K562 (cell line): ENCODE results near the gene A4GNT. TPM values are rescaled to one million over a fixed set of nuclear protein-coding genes. Genes with fewer than 3 reads are reported as not detected.

ENCODE experiments used
- ATAC-seq: fragments of 200-7000 bp; cut with Tn5 transposase; 3 replicates; pipeline ENCODE4 v1.9.1; 2020; ENCODE audit warnings: moderate library complexity
- BruUV-seq: library from RNA; stranded (reverse); fragments of 400-500 nt; replicated peaks from 2 replicates; lab custom pipeline; 2021; lab: Mats Ljungman, UMichigan
- CTCF ChIA-PET: fragments of 300-600 bp; formaldehyde crosslinking; extraction: SDS; loops from one replicate; lab custom pipeline; 2021; ENCODE audit warnings: low intra/inter-chr PET ratio; lab: Yijun Ruan, JAX
- POLR2A ChIA-PET: fragments of 300-600, 350-650 bp; sonication (Branson Sonifier 250); formaldehyde crosslinking; extraction: SDS; loops from one replicate; lab custom pipeline; 2021; ENCODE audit warnings: antibody characterized with exemption, inconsistent platforms; lab: Yijun Ruan, JAX
- DNase-seq, 4 experiments: peaks; one replicate each; pipeline versions ENCODE4 v3.0.0 to v3.0.0-alpha.2; 2011 to 2018; ENCODE audit warnings: low spot score in 3 of 4, mixed read lengths in 3 of 4; ENCODE audit errors: extremely low read depth in 1 of 4
- FAIRE-seq: peaks from 2 replicates; lab custom pipeline; 2011; peaks lifted over from hg19 to GRCh38; lab: Jason Lieb, UNC
- H2AFZ ChIP-seq: 2 replicates; pipeline ENCODE4 v1.6.0; 2011; ENCODE audit warnings: low read depth, low read length, control low read depth, inconsistent platforms
- H3K27ac ChIP-seq: fragments of 200-600 bp; 3 replicates; pipeline ENCODE4 v1.8.0; 2011; ENCODE audit warnings: low read depth, mild to moderate bottlenecking, control low read depth, inconsistent platforms, low read length, moderate library complexity, mixed read lengths; ENCODE audit errors: extremely low read depth
- H3K27me3 ChIP-seq, 2 experiments: fragments of 300-600 bp in 1 of 2; 2 replicates in 1 of 2; 3 replicates in 1 of 2; pipeline versions ENCODE4 v1.6.0 to v1.8.0; 2011; ENCODE audit warnings: inconsistent platforms in 2 of 2, low read length in 2 of 2, mild to moderate bottlenecking in 1 of 2, mixed read lengths in 1 of 2, moderate library complexity in 1 of 2; ENCODE audit not compliant: control insufficient read depth in 2 of 2, insufficient read depth in 2 of 2
- H3K36me3 ChIP-seq: fragments of 300-600 bp; 3 replicates; pipeline ENCODE4 v1.8.0; 2011; ENCODE audit warnings: mild to moderate bottlenecking, low read length, inconsistent platforms; ENCODE audit not compliant: control insufficient read depth, insufficient read depth
- H3K4me1 ChIP-seq, 2 experiments: fragments of 200-600 bp in 1 of 2; replicated peaks in 1 of 2; 2 replicates in 1 of 2; 3 replicates in 1 of 2; pipeline versions ENCODE4 v1.5.1 to v1.8.0; 2011; ENCODE audit warnings: inconsistent platforms in 2 of 2, low read length in 2 of 2, mild to moderate bottlenecking in 1 of 2, mixed read lengths in 1 of 2, moderate library complexity in 1 of 2; ENCODE audit not compliant: control insufficient read depth in 2 of 2, insufficient read depth in 2 of 2
- H3K4me2 ChIP-seq: 2 replicates; pipeline ENCODE4 v1.6.1; 2011; ENCODE audit warnings: low read length, control low read depth, inconsistent platforms, mixed read lengths; ENCODE audit not compliant: insufficient read depth
- H3K4me3 ChIP-seq: fragments of 200-600 bp; sonication (generic), shearing (Covaris generic); 2 replicates; pipeline ENCODE4 v1.5.1; 2016; ENCODE audit warnings: control low read depth, inconsistent platforms
- H3K79me2 ChIP-seq: fragments of 200-600 bp; 3 replicates; pipeline ENCODE4 v1.8.0; 2011; ENCODE audit warnings: low read length, inconsistent platforms; ENCODE audit not compliant: control insufficient read depth, insufficient read depth
- H3K9ac ChIP-seq, 2 experiments: 2 replicates each; pipeline versions ENCODE4 v1.6.0 to v1.6.1; 2011; ENCODE audit warnings: low read depth in 2 of 2, low read length in 2 of 2, control low read depth in 1 of 2, inconsistent platforms in 1 of 2, mild to moderate bottlenecking in 1 of 2, mixed read lengths in 1 of 2; ENCODE audit not compliant: insufficient read depth in 1 of 2
- H3K9me1 ChIP-seq: one replicate; pipeline ENCODE4 v1.6.0; 2011; ENCODE audit warnings: inconsistent platforms, mild to moderate bottlenecking, low read length, moderate library complexity; ENCODE audit not compliant: control insufficient read depth, insufficient read depth
- H3K9me3 ChIP-seq: replicated peaks from 2 replicates; pipeline ENCODE4 v1.5.1; 2011; ENCODE audit warnings: low read depth, low read length, inconsistent platforms; ENCODE audit not compliant: control insufficient read depth, insufficient read depth
- H4K20me1 ChIP-seq: replicated peaks from 2 replicates; pipeline ENCODE4 v1.6.1; 2011; ENCODE audit warnings: low read length, inconsistent platforms, mixed read lengths; ENCODE audit not compliant: control insufficient read depth, insufficient read depth
- BRF1 ChIP-seq: IDR thresholded peaks from 3 replicates; pipeline ENCODE4 v1.6.1; 2011; ENCODE audit warnings: borderline replicate concordance, mild to moderate bottlenecking; ENCODE audit not compliant: insufficient read length; ENCODE audit errors: extremely low read depth
- RERE ChIP-seq: sonication (generic); formaldehyde crosslinking; IDR thresholded peaks from 2 replicates; pipeline ENCODE4 v1.8.0; 2023; ENCODE audit warnings: missing genetic modification reagents, mild to moderate bottlenecking, borderline replicate concordance
- SMAD2 ChIP-seq: fragments of 150-350 bp; IDR thresholded peaks from 2 replicates; pipeline ENCODE4 v1.6.1; 2014; ENCODE audit warnings: low read depth, mild to moderate bottlenecking, low read length
- ZNF507 ChIP-seq: conservative IDR thresholded peaks from 2 replicates; pipeline ENCODE4 v1.6.1; 2017; ENCODE audit warnings: missing genetic modification characterization, missing compliant biosample characterization
- ZNF589 ChIP-seq: fragments of 200-800 bp; sonication (Bioruptor generic); IDR thresholded peaks from 2 replicates; pipeline ENCODE4 v1.6.1; 2016; ENCODE audit warnings: low read depth, missing genetic modification characterization, missing compliant biosample characterization
- WGBS: fragments of 100-300 bp; shearing (Covaris generic); methylation state at CpG from one replicate; pipeline ENCODE4 v1.1.6; 2016; ENCODE audit warnings: low coverage, mixed read lengths; ENCODE audit not compliant: insufficient coverage; ENCODE audit errors: missing lambda C conversion rate; 5-methylcytosine and 5-hydroxymethylcytosine counted together
- in situ Hi-C: fragments of 300-500 bp; cut with MboI; formaldehyde crosslinking; loops from 4 replicates; pipeline ENCODE4 v1.15.0; 2018; ENCODE audit warnings: inconsistent platforms, mixed read lengths
- intact Hi-C: fragments of 100-400 bp; cut with micrococcal nuclease; formaldehyde crosslinking; loops from 2 replicates; pipeline ENCODE4 v1.14.2; 2022
- polyA plus RNA-seq, 8 experiments: library from polyadenylated mRNA; depleted of rRNA in 4 of 8; stranded (reverse) in 5 of 8; unstranded in 3 of 8; fragments of >200 nt; fragmentation: Nextera tagmentation in 2 of 8; fragmentation: Illumina TruSeq in 1 of 8; extraction: Ambion mirVana in 2 of 8; extraction: Trizol in 1 of 8; gene quantifications; 2 replicates each; pipeline versions ENCODE4 v1.2.1 to v1.2.3, GENCODE V29; 2011 to 2014; ENCODE audit warnings: inconsistent platforms in 1 of 8, missing spikeins in 1 of 8
- total RNA-seq, 7 experiments: library from RNA; depleted of rRNA in 6 of 7; stranded (reverse); fragments of >200 nt in 6 of 7; fragmentation: Illumina TruSeq in 2 of 7; extraction: Trizol in 2 of 7; gene quantifications; 2 replicates each; pipeline versions ENCODE4 v1.2.1 to v1.2.3, GENCODE V29; 2011 to 2021; ENCODE audit warnings: low replicate concordance in 1 of 7
- TF ChIP-seq, protein P1 (sequence below), 2 experiments: IDR thresholded peaks; 2 replicates each; pipeline ENCODE4 v1.6.1; 2012; ENCODE audit warnings: improper control_type of control experiment in 2 of 2, low read depth in 2 of 2, low read length in 2 of 2, borderline replicate concordance in 1 of 2
- TF ChIP-seq, protein P2 (sequence below): fragments of 450-650 bp; IDR thresholded peaks from 2 replicates; pipeline ENCODE4 v1.6.1; 2018; ENCODE audit not compliant: partially characterized antibody

A4GNT gene
- total and polyA plus RNA-seq, 9 of the 15 experiments (the other 6 are each of a cell fraction or from before 2014, with no cell fraction given) = not detected

DNA sequence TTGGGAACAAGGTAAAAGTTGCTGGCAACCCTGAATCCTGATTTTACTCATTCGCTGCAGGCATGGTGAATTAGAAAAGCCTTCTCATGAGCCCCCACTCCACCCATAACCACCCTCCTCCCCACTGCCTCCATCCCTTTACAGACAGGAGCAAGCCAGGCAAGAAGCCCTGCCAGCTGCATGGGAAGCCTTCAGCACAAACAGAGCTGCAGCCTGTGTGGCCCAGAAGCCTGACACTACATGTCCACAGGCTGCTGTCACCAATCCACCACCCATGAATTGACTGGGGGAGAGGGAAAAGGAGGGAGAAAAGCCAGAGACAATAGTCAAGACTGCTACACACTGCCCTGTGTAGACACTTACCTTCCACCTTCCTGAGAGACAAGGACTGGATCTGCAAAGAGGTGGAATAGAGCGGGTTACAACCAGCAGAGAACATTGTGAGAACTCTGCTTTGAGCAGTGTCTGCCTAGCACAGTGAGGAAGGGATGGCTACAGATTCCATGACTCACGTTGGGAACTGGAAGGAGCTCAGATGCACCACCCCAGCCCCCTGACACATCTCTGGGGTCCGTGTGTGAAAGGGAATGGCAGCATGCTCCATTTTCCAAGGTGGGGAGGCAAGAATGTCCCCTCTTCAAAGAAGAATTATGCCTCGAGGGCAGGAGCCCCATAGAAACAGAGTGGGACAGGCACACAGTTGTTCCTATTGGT lies 50.7 kb downstream of the A4GNT start (continued):
- TF ChIP-seq ZNF507 (tag) (no peak), ZNF589 (CRISPR knock-in tag) (no peak)
- TF ChIP-seq, protein P1, sequence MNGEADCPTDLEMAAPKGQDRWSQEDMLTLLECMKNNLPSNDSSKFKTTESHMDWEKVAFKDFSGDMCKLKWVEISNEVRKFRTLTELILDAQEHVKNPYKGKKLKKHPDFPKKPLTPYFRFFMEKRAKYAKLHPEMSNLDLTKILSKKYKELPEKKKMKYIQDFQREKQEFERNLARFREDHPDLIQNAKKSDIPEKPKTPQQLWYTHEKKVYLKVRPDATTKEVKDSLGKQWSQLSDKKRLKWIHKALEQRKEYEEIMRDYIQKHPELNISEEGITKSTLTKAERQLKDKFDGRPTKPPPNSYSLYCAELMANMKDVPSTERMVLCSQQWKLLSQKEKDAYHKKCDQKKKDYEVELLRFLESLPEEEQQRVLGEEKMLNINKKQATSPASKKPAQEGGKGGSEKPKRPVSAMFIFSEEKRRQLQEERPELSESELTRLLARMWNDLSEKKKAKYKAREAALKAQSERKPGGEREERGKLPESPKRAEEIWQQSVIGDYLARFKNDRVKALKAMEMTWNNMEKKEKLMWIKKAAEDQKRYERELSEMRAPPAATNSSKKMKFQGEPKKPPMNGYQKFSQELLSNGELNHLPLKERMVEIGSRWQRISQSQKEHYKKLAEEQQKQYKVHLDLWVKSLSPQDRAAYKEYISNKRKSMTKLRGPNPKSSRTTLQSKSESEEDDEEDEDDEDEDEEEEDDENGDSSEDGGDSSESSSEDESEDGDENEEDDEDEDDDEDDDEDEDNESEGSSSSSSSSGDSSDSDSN (IDR thresholded peaks at IDR 0.05; ENCODE audit: borderline replicate concordance in 1 of 2, low read depth in 2 of 2, low read length in 2 of 2) = no peak

DNA sequence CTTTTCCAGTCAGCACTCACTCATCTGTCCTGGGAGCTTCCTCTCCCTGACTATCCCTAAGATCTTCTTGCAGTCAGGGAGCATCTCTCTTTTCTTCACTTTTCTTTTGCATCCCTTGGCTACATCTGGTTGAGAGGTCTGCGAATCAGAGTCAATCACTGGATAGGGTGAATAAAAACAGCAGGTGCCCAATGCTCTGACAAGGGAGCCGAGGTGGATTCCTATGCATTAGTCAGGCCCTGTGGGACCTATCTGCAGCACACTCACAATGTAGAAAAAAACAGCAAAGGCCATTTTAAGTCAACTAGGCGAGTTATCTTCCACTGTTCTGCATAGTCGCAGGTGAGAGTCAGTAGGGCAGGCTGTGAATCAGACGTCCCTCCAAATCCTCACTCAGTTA lies 52.3 kb downstream of the A4GNT start:
- DNase-seq (no peak), ATAC-seq (no peak), FAIRE-seq (no peak)
- no peak overlapping the region for H3K4me2 ChIP-seq
- no peaks in the 10 kb centered on the region for H3K9me3 ChIP-seq
- H2AFZ ChIP-seq = no peak overlapping the region
- no peak overlapping the region for H3K27ac ChIP-seq
- H3K27me3 ChIP-seq = peaks cover 0 to 12% of the 10 kb centered on the region in 2 experiments; a peak in 2 of 5 replicates
- no peak overlapping the region for H3K9ac ChIP-seq
- CTCF ChIA-PET = no interaction called here
- no peak overlapping the region for H3K4me3 ChIP-seq
- in situ Hi-C loops (no loop called here), intact Hi-C loops (no loop called here)
- BruUV-seq = no TSS peak
- 3% methylated on average over 4 of the region's 5 CpGs for WGBS
- no peaks in the 10 kb centered on the region for H3K36me3 ChIP-seq
- no peaks in the 10 kb centered on the region for H3K9me1 ChIP-seq
- no peaks in the 10 kb centered on the region; the same call in 1 of the 2 replicates for H4K20me1 ChIP-seq
- H3K4me1 ChIP-seq = no peaks in the 10 kb centered on the region
- no peaks in the 10 kb centered on the region for H3K79me2 ChIP-seq
- POLR2A ChIA-PET = no interaction called here
- TF ChIP-seq, protein P2, sequence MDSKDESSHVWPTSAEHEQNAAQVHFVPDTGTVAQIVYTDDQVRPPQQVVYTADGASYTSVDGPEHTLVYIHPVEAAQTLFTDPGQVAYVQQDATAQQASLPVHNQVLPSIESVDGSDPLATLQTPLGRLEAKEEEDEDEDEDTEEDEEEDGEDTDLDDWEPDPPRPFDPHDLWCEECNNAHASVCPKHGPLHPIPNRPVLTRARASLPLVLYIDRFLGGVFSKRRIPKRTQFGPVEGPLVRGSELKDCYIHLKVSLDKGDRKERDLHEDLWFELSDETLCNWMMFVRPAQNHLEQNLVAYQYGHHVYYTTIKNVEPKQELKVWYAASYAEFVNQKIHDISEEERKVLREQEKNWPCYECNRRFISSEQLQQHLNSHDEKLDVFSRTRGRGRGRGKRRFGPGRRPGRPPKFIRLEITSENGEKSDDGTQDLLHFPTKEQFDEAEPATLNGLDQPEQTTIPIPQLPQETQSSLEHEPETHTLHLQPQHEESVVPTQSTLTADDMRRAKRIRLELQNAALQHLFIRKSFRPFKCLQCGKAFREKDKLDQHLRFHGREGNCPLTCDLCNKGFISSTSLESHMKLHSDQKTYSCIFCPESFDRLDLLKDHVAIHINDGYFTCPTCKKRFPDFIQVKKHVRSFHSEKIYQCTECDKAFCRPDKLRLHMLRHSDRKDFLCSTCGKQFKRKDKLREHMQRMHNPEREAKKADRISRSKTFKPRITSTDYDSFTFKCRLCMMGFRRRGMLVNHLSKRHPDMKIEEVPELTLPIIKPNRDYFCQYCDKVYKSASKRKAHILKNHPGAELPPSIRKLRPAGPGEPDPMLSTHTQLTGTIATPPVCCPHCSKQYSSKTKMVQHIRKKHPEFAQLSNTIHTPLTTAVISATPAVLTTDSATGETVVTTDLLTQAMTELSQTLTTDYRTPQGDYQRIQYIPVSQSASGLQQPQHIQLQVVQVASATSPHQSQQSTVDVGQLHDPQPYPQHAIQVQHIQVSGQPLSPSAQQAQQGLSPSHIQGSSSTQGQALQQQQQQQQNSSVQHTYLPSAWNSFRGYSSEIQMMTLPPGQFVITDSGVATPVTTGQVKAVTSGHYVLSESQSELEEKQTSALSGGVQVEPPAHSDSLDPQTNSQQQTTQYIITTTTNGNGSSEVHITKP = no peak
- no peak for TF ChIP-seq SMAD2
- TF ChIP-seq RERE (CRISPR knock-in tag) = no peak
- no peak for TF ChIP-seq BRF1
